ENCODE measurements around the gene EN1. TPM values are rescaled to one million over a fixed set of nuclear protein-coding genes. Genes with fewer than 3 reads are reported as not detected.

Gene EN1
- total RNA-seq, 1 donor: 0.63 TPM

DNA sequence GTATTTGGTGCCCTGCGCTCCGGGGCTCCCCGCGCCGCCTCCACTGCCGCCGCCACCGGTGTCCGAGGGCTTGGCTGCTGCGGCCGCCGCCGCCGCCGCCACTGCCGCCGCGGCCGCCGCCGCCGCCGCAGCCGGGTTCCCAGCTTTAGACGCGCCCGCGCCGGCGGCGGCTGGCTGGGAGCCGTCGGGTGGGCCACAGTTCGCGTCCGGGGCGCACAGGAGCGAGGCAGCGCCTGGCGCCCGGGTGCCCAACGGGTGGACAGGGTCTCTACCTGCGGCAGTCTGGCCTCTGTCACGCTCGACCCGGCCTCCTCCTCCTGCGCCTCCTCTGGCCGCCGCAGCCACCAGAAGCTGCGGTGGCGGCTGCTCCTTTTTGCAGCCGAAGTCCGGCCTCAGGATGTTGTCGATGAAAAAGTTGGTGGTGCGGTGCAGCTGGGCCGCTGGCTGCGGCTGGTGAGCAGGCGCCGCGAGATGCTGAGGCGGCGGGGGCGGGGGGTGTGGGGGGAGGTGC lies 951 bp downstream of the EN1 start:
- no peak for TF ChIP-seq CTCF (IDR thresholded peaks at IDR 0.05; ENCODE audit: insufficient read depth, low read length)
- DNase-seq (ENCODE audit: low read depth): no peak
- peak overlapping the region; percentile 66 for H3K4me3 ChIP-seq (ENCODE audit: low read depth, low read length)

- DNase-seq (ENCODE audit: low read depth): no peak
- TF ChIP-seq CTCF (IDR thresholded peaks at IDR 0.05; ENCODE audit: insufficient read depth, low read length): no peak
- peak overlapping the region; percentile 66 for H3K4me3 ChIP-seq (ENCODE audit: low read depth, low read length)
Observed at GRCh38 chr2:118845522-118846441, 1.7 kb downstream of the EN1 start.

DNA sequence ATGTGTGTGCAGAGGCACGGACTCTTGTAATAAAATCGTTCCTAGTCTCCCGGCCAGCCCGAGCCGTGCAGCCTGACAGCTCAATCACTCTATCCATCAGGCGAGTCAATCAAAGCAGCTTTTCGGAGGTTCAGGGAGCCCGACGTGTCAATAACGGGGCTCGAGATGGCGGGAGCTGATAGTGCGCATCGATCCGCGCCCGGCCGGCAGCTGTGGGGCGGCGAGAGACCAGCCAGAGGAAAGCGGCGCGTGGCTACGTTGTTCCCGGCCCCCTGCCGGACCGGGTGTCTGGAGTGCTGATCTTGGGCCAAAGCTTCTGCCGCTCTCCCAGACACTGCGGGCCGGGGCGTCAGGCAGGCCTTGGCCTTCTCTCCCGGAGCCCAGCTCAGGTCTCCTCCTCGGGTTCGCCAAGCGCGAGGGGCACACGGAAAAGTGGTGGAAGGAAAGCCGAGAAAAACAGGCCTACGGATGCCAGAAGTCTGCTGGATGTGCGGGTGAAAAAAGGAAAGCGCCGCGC lies 2.4 kb downstream of the EN1 start:
- DNase-seq (ENCODE audit: low read depth): no peak
- no peak for TF ChIP-seq CTCF (IDR thresholded peaks at IDR 0.05; ENCODE audit: insufficient read depth, low read length)
- peak overlapping the region; percentile 66 for H3K4me3 ChIP-seq (ENCODE audit: low read depth, low read length)

DNA sequence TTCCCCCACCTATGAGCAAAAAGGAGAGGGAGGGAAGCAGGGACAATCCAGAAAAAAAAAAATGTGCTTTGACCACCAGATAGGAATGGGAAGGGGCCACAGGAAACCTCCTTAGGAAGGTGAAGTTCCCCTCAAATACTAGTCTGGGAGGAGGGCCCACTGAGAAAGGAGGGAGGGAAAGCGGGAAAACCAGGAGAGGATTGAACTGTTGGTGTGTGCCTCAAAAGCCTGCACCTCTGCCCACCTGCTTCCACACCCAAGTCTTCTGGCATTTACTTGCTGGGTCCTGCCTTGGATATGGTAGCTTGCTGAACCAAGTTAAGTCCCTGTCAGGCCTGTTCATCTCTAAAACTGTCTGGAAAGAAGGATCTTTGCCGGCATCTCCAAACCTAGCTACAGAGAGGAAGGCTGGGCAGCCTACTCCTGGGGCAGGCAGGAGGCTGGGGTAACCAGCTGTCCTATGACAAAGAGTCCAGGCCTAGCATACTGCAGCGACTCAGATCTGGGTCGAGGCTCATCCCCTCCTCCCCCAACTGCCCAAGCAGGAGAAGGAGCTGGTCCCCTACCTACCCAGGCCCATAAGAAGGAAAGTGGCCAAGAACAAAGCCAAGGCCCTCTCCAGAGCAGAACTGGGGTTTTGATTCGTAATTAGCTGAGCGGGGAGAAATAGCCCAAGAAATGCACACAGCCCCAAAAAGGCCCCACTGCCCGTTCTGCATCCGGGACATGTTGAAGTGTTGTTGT lies 3.0 kb downstream of the EN1 start:
- DNase-seq (ENCODE audit: low read depth): no peak
- TF ChIP-seq CTCF (IDR thresholded peaks at IDR 0.05; ENCODE audit: insufficient read depth, low read length): no peak
- H3K4me3 ChIP-seq (ENCODE audit: low read depth, low read length): peak overlapping the region; percentile 66

DNA sequence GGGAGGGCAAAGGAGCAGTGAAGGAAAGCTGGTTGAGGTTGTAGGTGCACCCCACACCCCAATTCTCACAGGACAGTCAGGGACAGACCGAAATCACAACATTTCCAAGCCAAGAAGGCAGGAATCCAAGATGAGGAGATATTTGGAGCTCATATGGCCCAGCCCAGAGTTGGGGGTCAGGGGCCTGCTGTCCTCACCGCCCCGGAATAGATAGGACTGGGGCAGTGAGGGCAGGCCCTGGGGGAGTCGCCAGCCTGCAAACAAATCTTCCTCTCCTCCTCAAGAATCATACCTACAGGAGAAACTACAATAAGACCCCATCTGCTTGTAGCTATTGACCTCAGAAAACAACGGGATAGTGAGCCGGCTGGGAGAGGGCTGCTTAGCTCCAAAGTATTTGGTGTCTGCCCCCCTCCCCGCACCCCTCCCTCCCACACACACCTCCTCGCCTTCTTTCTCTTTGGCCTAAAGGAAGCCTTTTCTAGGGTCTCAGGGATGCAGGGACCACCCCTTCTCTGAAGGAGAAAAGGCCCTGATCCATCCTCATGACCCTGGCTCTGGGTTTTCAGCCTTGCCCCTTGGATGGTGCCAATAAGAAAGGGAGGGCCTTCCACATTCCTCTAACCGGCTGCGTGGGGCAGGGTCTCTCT lies 3.8 kb downstream of the EN1 start:
- no peak for DNase-seq (ENCODE audit: low read depth)
- H3K4me3 ChIP-seq (ENCODE audit: low read depth, low read length): peak overlapping the region; percentile 66
- no peak for TF ChIP-seq CTCF (IDR thresholded peaks at IDR 0.05; ENCODE audit: insufficient read depth, low read length)

Data from fibroblast of the aortic adventitia (primary cell).